Chondrocyte (in vitro differentiated cells): ENCODE results near the gene ERG28. TPM values are rescaled to one million over a fixed set of nuclear protein-coding genes. Genes with fewer than 3 reads are reported as not detected.

ENCODE experiments used
- DNase-seq: peaks from one replicate; pipeline ENCODE4 v3.0.0; 2021; ENCODE audit warnings: mixed read lengths, low spot score
- H3K27ac Mint-ChIP-seq: one replicate; pipeline ENCODE4 v1.8.0; 2021; ENCODE audit warnings: mild to moderate bottlenecking, moderate library complexity, mixed read lengths; ENCODE audit not compliant: unreplicated experiment
- H3K27me3 Mint-ChIP-seq: 2 replicates; pipeline ENCODE4 v1.8.0; 2021; ENCODE audit warnings: low read depth, mixed read lengths
- H3K36me3 Mint-ChIP-seq: 2 replicates; pipeline ENCODE4 v1.8.0; 2021; ENCODE audit warnings: low read depth, mixed read lengths
- H3K4me1 Mint-ChIP-seq: 2 replicates; pipeline ENCODE4 v1.8.0; 2021; ENCODE audit warnings: low read depth, mild to moderate bottlenecking, mixed read lengths
- H3K4me3 Mint-ChIP-seq: one replicate; pipeline ENCODE4 v1.8.0; 2021; ENCODE audit warnings: mild to moderate bottlenecking, moderate library complexity, mixed read lengths; ENCODE audit not compliant: unreplicated experiment
- H3K9me3 Mint-ChIP-seq: 2 replicates; pipeline ENCODE4 v1.8.0; 2021; ENCODE audit warnings: low read depth, mixed read lengths
- CTCF ChIP-seq: fragments of 200-600 bp; sonication (generic); IDR thresholded peaks from 2 replicates; pipeline ENCODE4 v1.5.0; 2021; ENCODE audit warnings: antibody characterized with exemption, mild to moderate bottlenecking, moderate library complexity
- total RNA-seq: library from RNA; stranded (reverse); gene quantifications from 3 replicates; pipeline ENCODE4 v1.2.1, GENCODE V29; 2021

The ERG28 gene
- total RNA-seq, 1 donor from 2014 or later = 16.7 TPM

- no peak for TF ChIP-seq CTCF
- Mint-ChIP-seq H3K4me1 (peaks cover 7% of the 10 kb centered on the region), H3K4me3 (no peak overlapping the region), H3K9me3 (peaks cover 5% of the 10 kb centered on the region), H3K27ac (no peak overlapping the region), H3K27me3 (peaks cover 7% of the 10 kb centered on the region), H3K36me3 (peaks cover 7% of the 10 kb centered on the region)
- DNase-seq = no peak
These were observed 45.5 kb downstream of the ERG28 start for GRCh38 chr14:75615200-75615599.

GRCh38 chr14:75614179-75614578, 46.5 kb downstream of the ERG28 start:
- Mint-ChIP-seq H3K36me3 (peaks cover 7% of the 10 kb centered on the region), H3K27ac (no peak overlapping the region), H3K9me3 (peaks cover 5% of the 10 kb centered on the region), H3K4me3 (no peak overlapping the region), H3K27me3 (peaks cover 7% of the 10 kb centered on the region), H3K4me1 (peaks cover 14% of the 10 kb centered on the region)
- no peak for DNase-seq
- no peak for TF ChIP-seq CTCF

DNA sequence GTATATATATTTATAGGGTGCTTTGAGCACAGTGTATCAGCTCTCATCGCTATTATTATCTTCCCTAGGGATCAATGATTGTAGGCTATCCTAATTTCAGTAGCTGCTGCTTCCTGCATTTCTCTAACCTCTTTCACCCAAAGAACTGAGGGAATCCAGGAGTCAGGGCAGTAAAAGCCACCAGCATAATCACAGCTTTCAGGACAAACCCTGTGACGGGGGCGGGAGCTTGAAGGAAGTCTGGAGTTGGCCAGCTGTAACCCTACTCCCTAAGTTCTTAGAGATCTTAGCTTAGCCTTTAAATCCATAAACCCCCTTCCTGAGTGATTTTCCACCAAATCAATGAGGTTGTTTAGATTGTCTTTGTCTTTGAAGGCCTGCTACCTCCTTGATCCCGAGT, 48.5 kb downstream of the ERG28 start:
- Mint-ChIP-seq H3K4me3 (no peak overlapping the region), H3K27me3 (peaks cover 7% of the 10 kb centered on the region), H3K9me3 (peaks cover 13% of the 10 kb centered on the region), H3K27ac (no peak overlapping the region), H3K4me1 (peaks cover 14% of the 10 kb centered on the region), H3K36me3 (peaks cover 7% of the 10 kb centered on the region)
- TF ChIP-seq CTCF = no peak
- DNase-seq = no peak

DNA sequence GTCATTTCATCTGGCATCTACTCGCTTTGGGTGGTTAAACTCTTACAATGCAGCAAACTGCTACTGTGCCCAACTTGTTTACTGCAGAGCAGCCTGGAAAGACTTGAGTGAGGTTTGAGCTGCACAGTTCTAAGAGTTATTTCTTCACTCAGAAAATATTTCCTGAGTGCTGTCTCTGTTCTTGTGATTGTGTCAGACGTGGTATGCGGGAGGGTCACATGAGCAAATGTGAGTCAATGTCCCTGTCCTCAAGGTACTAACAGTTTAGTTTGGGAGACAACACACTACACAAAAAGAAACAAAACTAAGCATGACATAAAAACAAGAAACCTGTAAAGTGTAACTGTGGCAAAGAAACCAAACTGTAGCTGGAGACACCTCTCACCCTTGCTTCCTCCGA, 49.8 kb downstream of the ERG28 start:
- H3K27ac Mint-ChIP-seq = no peak overlapping the region
- peaks cover 5% of the 10 kb centered on the region for H3K36me3 Mint-ChIP-seq
- H3K4me1 Mint-ChIP-seq = peaks cover 14% of the 10 kb centered on the region
- no peak overlapping the region for H3K4me3 Mint-ChIP-seq
- DNase-seq = no peak
- H3K27me3 Mint-ChIP-seq = peaks cover 6% of the 10 kb centered on the region
- no peak for TF ChIP-seq CTCF
- peaks cover 13% of the 10 kb centered on the region for H3K9me3 Mint-ChIP-seq

- no peak for TF ChIP-seq CTCF
- peaks cover 5% of the 10 kb centered on the region for H3K36me3 Mint-ChIP-seq
- no peak overlapping the region for H3K4me3 Mint-ChIP-seq
- H3K27me3 Mint-ChIP-seq = peaks cover 6% of the 10 kb centered on the region
- no peak for DNase-seq
- peaks cover 23% of the 10 kb centered on the region for H3K4me1 Mint-ChIP-seq
- no peak overlapping the region for H3K27ac Mint-ChIP-seq
- H3K9me3 Mint-ChIP-seq = peaks cover 13% of the 10 kb centered on the region
These were observed 50.8 kb downstream of the ERG28 start for GRCh38 chr14:75609606-75610475.
